HG03159 (cell line): ENCODE data around the gene CDH23.
A peak's percentile ranks its signal among the peaks of the same experiment; 100 is the strongest.

Experiments used
- ATAC-seq: cut with Tn5 transposase; IDR thresholded peaks from one replicate; pipeline ENCODE4 v1.9.1; 2021; ENCODE audit warnings: mild to moderate bottlenecking, moderate library complexity; ENCODE audit not compliant: unreplicated experiment

CDH23 gene

DNA sequence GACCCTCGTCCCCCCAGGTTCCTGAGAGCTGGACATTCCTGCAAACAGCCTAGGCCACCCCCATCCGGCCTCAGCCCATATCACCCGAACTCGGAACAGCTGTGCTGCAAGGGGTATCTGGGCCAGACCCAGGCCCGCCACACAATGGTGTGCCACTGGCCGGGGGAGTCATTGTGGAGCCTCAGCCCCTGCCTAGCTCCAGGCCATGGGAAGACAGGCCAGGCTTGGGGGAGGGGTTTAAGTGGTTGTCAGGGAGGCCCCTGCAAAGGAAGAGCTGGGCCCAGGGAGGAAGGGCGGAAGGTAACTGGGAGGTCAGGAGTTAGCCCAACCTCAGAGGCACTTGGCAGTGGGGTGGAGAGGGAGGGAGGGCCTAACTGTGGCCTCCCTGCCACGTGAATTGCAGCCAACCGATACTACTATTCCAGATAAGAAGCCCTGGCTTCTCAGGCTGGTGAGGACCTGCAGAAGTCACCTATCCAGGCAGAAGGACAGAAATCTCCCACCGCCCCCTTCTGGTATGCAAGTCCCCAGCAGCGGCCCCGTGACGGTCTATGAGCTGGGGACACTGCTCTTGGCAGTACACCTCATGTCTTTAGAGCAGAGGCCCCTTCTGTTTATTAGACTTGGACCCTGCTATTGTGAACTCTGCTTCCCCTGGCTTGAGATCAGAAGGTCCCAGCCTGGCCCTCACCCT is 349.8 kb downstream of the CDH23 start:
- no peak for ATAC-seq

DNA sequence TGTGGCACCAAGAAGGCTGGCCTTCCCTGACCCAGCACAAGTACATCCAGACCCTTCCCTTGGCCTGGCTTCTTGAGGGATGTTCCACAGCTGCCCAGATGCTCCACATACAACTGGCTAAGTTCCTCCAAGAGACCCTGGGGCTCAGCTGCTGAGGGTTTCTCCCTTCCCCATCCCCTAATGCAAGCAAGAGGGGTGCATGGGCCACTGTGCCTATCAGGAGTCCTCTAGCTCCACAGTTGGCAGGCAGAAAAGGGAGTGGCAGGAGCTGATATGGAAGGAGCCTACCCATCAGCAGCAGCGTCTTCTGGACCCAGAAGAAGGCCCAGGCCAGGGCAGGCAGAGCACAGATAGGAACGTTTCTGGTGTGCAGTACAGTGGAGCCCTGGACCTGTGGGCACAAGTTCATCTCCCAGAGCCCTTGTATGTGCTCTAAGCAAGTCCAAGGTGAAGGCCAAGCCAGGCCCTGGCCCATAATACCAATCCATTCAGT is 350.4 kb downstream of the CDH23 start:
- no peak for ATAC-seq

GRCh38 chr10:71747551-71748523 is 351.1 kb downstream of the CDH23 start:
- no peak for ATAC-seq

DNA sequence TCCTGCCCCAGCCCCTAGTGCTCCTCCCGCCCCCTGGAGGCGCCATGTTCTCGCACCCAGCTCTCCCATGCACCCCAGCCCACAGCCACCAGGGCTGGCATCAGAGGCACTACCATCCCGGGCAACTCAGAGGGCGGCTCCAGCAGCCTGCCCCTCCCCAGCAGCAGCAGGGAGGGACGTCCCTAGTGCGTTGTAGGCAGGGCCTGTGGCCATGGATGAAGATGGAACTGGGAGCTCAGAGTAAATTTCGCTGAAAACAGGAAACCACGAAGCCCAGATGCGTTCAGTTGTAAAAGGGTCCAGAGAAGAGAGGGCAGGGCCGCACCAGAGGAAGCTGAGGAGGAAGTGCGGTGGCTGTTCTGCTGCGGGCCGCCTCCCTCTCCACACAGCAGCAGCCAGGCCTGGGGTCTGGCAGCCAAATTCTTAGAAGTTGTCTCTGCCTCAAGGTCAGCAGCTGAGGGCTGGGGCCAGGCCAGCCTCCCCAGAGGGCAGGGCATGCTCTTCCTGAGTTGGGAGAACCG is 352.0 kb downstream of the CDH23 start:
- peak; percentile 49 for ATAC-seq

- ATAC-seq = no peak
Observed at GRCh38 chr10:71749396-71749795, 352.7 kb downstream of the CDH23 start.

DNA sequence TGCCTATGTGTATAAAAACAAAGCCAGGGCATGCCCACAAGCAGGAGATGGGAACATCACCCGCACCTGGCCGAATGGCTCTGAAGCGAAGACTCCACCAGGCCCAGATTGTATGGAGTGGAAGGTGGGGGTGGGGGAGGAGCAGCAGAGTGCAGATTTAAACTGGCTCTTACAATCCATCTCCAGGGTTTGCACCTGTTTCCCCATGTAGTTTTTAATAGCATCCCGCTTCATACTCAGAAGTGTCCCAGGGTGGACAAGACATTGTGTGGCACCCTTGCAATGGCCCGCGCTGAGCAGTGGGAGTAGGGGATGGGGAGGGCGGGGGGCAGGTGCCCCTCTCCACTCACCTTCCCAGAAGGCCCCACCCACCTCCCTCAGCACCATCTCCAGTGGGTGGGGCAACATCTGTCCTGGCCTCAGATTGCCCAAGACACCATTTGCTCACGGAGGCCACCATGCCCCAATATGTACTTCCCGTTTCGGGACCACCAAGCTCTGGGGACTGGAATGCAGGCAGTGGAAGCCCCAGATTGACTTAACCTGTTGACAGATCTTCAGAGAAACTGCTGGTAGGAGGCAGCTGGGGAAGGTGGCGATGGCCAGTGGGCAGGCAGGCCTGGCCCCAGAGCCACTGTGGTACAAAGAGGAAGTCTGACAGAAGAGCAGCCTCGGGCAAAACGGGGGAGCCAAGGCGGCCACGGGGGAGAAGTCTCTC is 353.6 kb downstream of the CDH23 start:
- ATAC-seq = no peak

DNA sequence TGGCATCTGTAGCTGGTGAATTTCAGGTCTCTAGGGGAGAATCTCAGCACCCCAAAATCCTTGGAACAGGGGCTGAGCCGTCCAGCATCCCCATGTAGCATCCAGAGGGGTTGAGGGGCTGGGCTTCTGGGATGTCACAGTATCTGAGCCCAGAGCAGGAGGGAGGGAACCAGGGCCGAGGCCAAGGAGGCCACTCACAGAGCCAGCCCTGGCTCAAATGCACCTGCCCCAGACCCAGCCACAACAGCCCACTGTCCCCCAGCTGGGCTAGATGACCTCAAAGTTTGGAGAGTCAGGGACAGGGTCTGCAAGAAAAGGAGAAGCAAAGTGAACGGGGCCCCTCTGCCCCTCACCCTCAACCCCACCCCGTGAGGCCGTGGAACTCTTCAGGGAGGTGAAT is 354.3 kb downstream of the CDH23 start:
- no peak for ATAC-seq

DNA sequence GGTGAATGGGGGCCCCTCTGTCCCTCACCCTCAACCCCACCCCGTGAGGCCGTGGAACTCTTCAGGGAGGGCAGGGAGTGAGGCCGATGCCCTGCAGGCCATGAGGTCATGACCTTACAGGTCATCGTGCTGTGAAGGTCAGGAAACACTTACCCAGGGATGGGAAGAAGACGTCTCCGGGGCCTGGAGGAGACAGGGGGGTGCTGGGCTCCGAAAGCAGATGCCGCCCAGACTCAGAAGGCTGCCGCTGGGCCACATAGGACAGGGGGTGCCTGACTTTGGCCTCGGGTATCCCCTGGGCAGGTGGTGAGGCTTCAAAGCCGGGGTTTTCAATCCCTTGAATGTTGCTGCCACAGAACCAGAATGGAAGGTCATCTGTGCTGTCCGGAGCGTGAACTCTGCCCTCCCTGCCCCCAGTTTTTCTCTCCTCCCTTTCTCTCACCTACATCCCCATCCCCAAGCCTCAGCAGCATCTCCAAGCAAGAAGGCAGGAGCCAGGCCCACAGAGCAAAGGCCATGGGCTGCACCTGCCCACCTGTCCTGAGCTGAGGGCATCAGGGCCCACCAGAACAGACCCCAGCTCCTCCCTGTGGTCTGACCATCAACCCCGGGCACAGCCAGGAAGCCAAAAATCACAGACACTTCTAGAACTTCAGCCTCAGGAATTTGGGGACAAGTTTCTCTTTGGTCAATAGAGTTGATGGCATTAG is 354.9 kb downstream of the CDH23 start:
- ATAC-seq = no peak

DNA sequence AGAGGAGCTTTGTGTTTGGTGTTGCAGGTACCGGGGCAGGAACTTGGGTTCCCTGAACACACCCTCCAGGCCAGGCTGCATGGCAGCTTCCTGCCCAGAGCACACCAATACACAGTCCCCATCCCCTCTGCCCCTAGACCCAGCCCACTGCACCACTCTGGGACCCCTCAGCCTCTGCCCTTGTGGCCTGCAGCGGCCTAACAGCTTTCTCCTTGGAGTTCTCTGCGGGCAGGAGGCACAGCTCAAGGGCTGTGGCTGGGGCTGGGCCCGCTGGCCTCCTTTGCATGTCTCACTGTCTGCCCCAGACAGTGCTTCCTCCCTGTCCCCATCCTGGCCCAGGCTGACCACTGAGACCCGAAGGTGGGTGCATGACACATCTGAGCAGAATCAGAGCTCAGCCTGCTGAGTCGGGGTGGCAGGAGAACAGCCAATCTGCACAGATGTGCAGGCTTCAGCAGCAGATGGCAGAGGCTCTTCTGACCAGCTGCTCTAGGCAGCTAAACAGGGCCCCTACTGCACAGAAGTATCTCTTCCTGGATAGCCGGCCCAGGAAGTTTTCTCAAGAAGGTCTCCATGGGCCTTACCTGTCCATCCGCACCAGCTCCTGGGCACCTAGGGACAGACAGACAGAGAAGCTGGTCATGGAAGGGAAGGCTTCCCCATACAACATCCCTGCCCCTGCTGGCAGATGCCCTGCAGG is 355.8 kb downstream of the CDH23 start:
- no peak for ATAC-seq

DNA sequence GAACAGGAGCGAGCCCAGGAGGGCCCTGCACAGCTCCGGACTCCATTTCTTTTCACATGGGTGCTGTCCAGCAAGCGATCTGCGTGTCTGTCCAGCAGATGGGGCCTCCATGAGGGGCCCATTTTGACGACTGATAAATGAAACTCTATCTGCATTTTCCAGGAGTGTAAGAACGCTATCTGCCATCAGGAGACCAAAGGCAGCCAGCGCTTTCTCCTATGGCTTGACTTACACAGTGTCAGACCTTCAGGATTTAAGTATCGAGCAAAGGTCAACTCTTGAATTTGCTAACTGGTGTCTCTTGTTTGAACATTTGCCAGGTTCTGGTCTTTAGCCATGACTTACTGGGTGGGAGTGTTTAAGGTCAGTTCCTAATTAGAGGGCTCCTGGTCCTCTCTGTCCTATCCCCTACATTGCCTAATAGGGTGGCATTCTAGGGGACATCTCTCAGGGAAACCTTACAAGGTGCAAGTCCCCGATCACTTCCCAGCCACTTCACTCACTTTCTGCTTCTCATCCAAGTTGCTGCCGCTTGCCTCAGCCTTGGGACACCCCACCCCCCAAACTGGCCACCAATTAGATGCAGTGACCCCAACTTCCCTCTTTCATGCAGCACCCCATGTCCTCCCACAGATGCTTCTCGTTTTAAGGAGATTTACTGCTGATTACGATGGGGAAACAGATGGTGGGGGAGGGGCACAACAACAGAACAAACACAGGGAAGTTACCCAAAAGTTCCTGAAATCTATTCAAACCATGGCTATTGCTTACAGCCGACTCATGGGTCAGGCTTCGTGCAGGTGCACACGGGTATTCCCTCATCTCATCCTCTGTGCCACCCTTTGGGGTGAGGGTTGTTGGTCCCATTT is 356.6 kb downstream of the CDH23 start:
- no peak for ATAC-seq

GRCh38 chr10:71753960-71754505 is 357.3 kb downstream of the CDH23 start:
- ATAC-seq = no peak

DNA sequence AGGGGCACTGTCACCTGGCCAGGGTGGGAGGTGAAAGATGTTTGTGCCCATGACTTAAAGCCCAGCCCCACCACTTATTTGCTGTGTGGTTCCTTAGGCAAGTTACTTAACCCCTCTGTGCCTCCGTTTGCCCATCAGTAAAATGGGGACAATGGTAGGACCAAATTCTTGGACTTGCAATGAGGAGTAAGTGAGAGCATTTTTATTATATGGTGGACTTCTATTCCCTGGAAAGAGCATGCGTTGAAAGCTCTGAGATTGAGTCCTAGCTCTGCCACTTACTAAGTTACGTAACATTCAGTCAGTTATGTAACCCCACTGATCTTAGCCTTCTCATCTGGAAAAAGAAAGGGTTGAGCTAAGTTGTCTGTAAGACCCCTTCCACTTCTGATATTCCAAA is 357.8 kb downstream of the CDH23 start:
- ATAC-seq = no peak

- no peak for ATAC-seq
Observed at GRCh38 chr10:71755179-71755879, 358.6 kb downstream of the CDH23 start.

GRCh38 chr10:71756311-71757191 is 359.8 kb downstream of the CDH23 start:
- no peak for ATAC-seq

DNA sequence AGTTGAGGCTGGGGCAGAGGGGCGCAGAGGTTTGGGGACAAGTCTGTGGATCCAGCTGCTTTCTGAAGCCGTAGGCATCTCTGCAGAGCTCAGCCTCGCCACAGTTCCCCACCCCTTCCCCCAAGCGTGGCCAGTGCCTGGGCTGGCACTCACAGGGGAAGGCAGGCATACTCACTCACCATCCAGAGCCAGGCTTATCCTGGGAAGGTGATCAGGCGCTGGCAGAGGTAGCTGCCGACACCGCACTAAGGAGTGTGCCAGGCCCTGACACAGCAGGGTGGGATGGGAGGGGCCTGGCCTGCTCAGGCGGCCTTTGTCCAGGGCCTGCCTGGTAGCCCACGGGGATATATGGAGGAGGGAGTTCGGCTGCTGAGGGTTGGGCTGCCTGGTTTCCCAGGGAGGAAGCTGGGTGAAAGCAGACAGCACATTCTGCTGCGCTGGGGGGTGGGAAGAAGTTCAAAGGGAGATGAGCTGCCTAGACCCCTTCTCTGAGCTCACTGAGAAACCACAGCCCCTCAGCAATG is 360.7 kb downstream of the CDH23 start:
- ATAC-seq = no peak

GRCh38 chr10:71761105-71761511 is 364.4 kb downstream of the CDH23 start:
- ATAC-seq = no peak
